ENCODE data around the gene NIPAL3.
"Not testable (repeated sequence)": the region's sequence is repeated elsewhere in the genome, so short reads cannot be mapped to it uniquely, and the experiment has no call there.

The NIPAL3 gene

GRCh38 chr1:24425922-24426321 is 10.3 kb downstream of the NIPAL3 start:
- no peak for DNase-seq

- DNase-seq = no peak
Observed at GRCh38 chr1:24426744-24427544, 11.3 kb downstream of the NIPAL3 start.

- no peak for DNase-seq
Observed at GRCh38 chr1:24427545-24427862, 11.9 kb downstream of the NIPAL3 start.

- no peak for DNase-seq
Observed at GRCh38 chr1:24435782-24436365, 20.3 kb downstream of the NIPAL3 start.

- DNase-seq = no peak
Observed at GRCh38 chr1:24437631-24438396, 22.2 kb downstream of the NIPAL3 start.

DNA sequence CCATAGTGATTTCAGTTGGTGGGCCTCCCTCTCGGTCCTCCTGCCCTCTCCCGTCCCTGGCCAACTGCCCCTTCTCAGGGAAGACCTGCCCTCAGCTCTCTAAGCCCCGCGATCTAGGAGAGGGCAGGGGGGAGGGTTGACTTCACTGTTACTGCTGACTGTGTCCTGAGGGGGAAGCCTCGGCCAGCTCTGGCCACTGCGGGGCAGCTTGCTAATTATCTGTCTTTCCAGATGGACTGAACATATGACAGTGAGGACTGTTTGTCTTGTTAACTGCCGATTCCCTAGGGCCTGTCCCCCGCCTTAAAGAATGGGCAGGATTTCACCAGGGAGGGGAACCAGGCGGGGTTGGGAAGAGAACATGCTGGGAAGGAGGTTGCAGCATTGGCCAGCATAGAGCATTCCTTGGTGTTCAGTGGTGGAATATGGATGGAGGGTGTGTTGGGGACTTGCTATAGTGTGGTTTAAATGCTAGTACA is 22.9 kb downstream of the NIPAL3 start:
- no peak for DNase-seq

GRCh38 chr1:24440436-24440835 is 24.8 kb downstream of the NIPAL3 start:
- no peak for DNase-seq

DNA sequence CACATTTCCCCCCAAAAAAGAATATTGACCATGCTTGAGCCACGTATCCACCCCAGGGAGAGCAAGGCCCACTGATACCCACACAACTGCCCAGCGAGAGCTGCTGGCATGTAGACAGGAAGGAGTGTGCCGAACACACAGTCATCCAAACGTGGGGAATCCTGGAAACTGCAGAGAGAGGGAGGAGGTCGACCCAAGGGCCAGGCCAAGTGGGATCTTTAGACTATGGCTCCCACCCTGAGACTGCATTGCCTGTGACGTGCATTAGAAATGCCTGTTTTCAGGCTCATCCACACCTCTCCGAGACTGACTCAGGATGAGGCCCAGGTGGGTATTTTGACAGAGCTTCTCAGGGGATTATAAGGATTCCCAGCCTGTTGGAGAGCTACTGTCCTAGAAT is 25.9 kb downstream of the NIPAL3 start:
- DNase-seq = no peak

DNA sequence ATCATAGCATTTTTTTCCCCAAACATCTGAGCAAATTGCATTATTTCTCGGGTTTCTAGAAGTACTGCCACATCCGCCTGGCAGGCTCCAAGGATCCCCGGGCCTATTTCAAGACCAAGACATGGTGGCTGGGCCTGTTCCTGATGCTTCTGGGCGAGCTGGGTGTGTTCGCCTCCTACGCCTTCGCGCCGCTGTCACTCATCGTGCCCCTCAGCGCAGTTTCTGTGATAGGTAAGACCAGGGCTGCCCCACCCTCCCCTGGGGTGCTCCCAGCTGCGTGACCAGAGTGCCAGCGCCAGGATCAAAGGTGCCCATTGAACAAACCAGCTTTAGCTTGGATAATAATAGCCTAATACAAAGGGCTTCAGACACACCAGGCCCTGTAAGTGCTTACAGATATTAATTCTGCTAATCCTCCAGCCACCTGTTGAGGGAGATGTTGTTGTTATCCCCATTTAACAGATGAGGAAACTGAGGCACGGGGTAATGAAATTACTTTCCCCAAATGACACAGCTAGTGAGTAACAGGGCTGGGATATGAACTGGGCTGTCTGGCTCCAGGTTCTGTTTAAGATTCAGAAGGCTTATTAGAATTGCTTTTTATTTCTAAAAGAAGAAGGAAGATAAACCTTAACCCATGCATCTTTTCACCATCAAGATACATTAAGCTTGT is 26.5 kb downstream of the NIPAL3 start:
- no peak for DNase-seq

DNA sequence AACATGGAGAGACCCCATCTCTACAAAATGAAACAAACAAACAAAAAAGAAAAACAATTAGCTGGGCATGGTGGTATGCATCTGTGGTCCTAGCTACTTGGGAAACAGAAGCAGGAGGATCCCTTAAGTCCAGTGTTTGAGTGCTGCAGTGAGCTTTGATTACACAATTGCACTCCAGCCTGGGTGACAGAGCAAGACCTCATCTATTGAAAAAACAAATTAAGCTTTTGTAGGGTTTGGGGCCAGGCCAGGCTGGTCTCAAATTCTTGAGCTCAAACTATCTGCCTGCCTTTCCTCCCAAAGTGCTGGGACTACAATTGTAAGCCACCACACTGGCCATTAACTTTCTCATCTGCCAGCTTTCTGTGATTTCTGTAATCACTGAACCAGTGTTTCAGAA is 27.2 kb downstream of the NIPAL3 start:
- DNase-seq = no peak

- DNase-seq = no peak
Observed at GRCh38 chr1:24443241-24443656, 27.6 kb downstream of the NIPAL3 start.

GRCh38 chr1:24446446-24446845 is 30.8 kb downstream of the NIPAL3 start:
- DNase-seq = not testable (repeated sequence)

- no peak for DNase-seq
Observed at GRCh38 chr1:24450316-24450715, 34.7 kb downstream of the NIPAL3 start.

- DNase-seq = no peak
Observed at GRCh38 chr1:24450857-24451397, 35.3 kb downstream of the NIPAL3 start.

DNA sequence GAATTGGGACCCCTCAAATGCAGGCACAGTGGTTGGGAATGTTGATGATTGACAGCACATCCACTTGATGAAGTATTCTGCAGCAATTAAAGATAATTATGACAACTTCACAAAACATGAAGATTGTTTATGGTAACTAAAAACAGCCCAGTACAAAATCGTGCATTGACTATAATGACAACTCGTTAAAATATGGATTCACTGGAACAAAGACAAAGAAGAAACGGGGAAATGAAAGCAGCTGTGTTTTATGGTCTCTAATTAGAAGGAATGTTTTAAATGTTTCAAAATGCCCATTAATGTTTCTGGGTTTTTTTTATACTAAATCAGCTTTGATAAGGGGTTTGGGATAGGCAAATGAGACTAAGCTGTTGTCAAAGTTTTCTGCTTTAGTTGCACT is 36.1 kb downstream of the NIPAL3 start:
- DNase-seq = no peak

- no peak for DNase-seq
Observed at GRCh38 chr1:24452922-24453485, 37.4 kb downstream of the NIPAL3 start.

DNA sequence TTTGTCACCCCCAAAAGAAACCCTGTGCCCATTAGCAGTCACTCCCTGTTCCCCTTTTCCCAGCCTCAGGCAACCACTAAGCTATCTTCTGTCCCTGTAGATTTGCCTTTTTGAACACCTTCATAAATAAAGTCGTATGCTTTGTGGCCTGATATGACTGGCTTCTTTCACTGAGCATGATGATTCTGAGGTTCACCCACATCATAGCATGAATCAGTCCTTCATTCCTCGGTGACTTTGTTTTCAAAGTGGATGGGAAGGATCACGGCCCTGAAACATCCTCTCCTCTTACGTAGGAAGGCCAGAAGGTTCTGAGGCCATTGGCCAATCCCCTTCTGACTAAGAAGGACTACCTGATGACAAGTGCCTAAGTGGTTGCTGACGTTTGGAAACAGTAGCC is 39.1 kb downstream of the NIPAL3 start:
- no peak for DNase-seq

- no peak for DNase-seq
Observed at GRCh38 chr1:24455272-24455671, 39.7 kb downstream of the NIPAL3 start.

DNA sequence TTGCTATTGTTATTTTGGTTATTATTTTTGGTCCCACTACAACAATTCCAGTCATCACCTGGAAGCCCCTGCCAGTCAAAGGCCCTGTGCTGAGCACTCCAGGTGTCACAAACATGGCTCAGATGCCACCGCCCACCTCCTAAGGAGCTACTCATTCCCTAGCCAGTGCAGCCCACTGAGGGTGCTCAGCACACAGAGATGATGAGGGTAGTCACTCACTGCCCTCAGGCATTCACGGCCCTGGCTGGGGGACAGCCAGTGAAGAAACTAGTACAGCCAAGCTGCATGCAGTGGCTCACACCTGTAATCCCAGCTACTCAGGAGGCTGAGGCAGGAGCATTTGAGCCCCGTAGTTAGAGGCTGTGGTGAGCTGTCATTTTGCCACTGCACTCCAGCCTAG is 42.3 kb downstream of the NIPAL3 start:
- no peak for DNase-seq

GRCh38 chr1:24459551-24460266 is 44.1 kb downstream of the NIPAL3 start:
- no peak for DNase-seq

DNA sequence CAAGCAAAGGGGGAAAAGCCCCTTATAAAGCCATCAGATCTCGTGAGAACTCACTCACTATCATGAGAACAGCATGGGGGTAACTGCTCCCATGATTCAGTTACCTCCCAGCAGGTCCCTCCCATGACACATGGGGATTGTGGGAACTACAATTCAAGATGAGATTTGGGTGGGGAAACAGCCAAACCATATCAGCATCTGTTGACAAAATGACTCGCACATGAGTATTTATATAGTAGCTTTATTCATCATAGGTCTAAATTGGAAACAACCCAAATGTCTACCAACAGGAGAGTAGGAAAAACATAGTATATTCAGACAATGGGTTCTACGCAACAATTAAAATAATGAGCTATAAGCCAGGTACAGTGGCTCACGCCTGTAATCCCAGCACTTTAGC is 46.5 kb downstream of the NIPAL3 start:
- not testable (repeated sequence) for DNase-seq

Measured in stimulated activated CD4-positive, alpha-beta T cell treated with anti-CD3 and anti-CD28 coated beads, Interleukin-4, amount 100 ng/mL, for 24 hours (primary cell).